ENCODE results near the gene ERBB4.

GRCh38 chr2:211724933-211725332 is 813.7 kb downstream of the ERBB4 start:
- TF ChIP-seq GATA3 (IDR thresholded peaks at IDR 0.05; ENCODE audit: low read depth, low read length) (no peak), GATA2 (IDR thresholded peaks at IDR 0.05; ENCODE audit: low read depth, low read length) (no peak)

Measured in SH-SY5Y (cell line).